Measurements from ENCODE around the gene CEP97. TPM values are rescaled to one million over a fixed set of nuclear protein-coding genes. Genes with fewer than 3 reads are reported as not detected.
"Not testable (repeated sequence)": the region's sequence is repeated elsewhere in the genome, so short reads cannot be mapped to it uniquely, and the experiment has no call there.

Gene CEP97
- total RNA-seq, 2 experiments from 2014 or later, result 15.9 to 18.7 TPM

- DNase-seq (no peak), ATAC-seq (no peak)
- Mint-ChIP-seq H3K27ac (no peak overlapping the region), H3K4me3 (no peak overlapping the region), H3K36me3 (ENCODE audit: low read depth) (peaks cover 55% of the 10 kb centered on the region), H3K27me3 (no peaks in the 10 kb centered on the region), H3K4me1 (ENCODE audit: low read depth) (peaks cover 8% of the 10 kb centered on the region), H3K9me3 (no peaks in the 10 kb centered on the region)
- POLR2A ChIA-PET, result no interaction called here
- no peak for TF ChIP-seq CTCF (IDR thresholded peaks at IDR 0.05)
- CTCF ChIA-PET, result no interaction called here
- intact Hi-C loops (cut with micrococcal nuclease), result no loop called here
These were observed 33.8 kb downstream of the CEP97 start for GRCh38 chr3:101758224-101758623.

GRCh38 chr3:101762041-101762646 is 37.7 kb downstream of the CEP97 start:
- ATAC-seq, result no peak
- ChIA-PET CTCF (no interaction called here), POLR2A (no interaction called here)
- Mint-ChIP-seq H3K4me1 (ENCODE audit: low read depth) (peaks cover 8% of the 10 kb centered on the region), H3K27me3 (no peaks in the 10 kb centered on the region), H3K36me3 (ENCODE audit: low read depth) (peaks cover 48% of the 10 kb centered on the region), H3K9me3 (no peaks in the 10 kb centered on the region), H3K4me3 (no peak overlapping the region), H3K27ac (no peak overlapping the region)
- intact Hi-C loops (cut with micrococcal nuclease), result no loop called here
- no peak for DNase-seq
- TF ChIP-seq CTCF (IDR thresholded peaks at IDR 0.05), result no peak

- Mint-ChIP-seq H3K27ac (peak overlapping the region; percentile 98), H3K4me3 (peak overlapping the region; percentile 85), H3K4me1 (ENCODE audit: low read depth) (peaks cover 39% of the 10 kb centered on the region)
- POLR2A ChIA-PET, result interaction anchor here (0.6 to 1.6 kb wide), 2 partner anchors 9 to 45 kb away, joined by 3 read pairs; no protein-coding TSS in a partner anchor
- ATAC-seq; DNase-seq; H3K36me3 Mint-ChIP-seq (ENCODE audit: low read depth); H3K9me3 Mint-ChIP-seq; H3K27me3 Mint-ChIP-seq: not testable (repeated sequence)
- CTCF ChIA-PET, result interaction anchor here (0.9 kb wide), 1 partner anchor 10 kb away, joined by 3 read pairs; no protein-coding TSS in a partner anchor
- intact Hi-C loops (cut with micrococcal nuclease), result loop anchor here (5.0 kb wide), 1 partner anchor 91 kb away; the partner anchor contains the start of gene RPL24
These were observed 53.4 kb downstream of the CEP97 start for GRCh38 chr3:101777745-101778281.

GRCh38 chr3:101778385-101779046 is 54.1 kb downstream of the CEP97 start:
- Mint-ChIP-seq H3K36me3 (ENCODE audit: low read depth) (peaks cover 12% of the 10 kb centered on the region), H3K4me1 (ENCODE audit: low read depth) (peaks cover 41% of the 10 kb centered on the region), H3K27ac (peak overlapping the region; percentile 98), H3K27me3 (no peaks in the 10 kb centered on the region), H3K9me3 (no peaks in the 10 kb centered on the region), H3K4me3 (peak overlapping the region; percentile 85)
- CTCF ChIA-PET, result interaction anchor here (0.7 to 3.1 kb wide), 5 partner anchors 10 to 98 kb away, joined by 3 to 13 read pairs (median 3); no protein-coding TSS in a partner anchor
- TF ChIP-seq CTCF (IDR thresholded peaks at IDR 0.05), result no peak
- ATAC-seq (no peak), DNase-seq (no peak)
- intact Hi-C loops (cut with micrococcal nuclease), result loop anchor here (5.0 kb wide), 1 partner anchor 91 kb away; the partner anchor contains the start of gene RPL24
- POLR2A ChIA-PET, result interaction anchor here (0.7 to 1.4 kb wide), 7 partner anchors 9 to 101 kb away, joined by 3 to 5 read pairs (median 3); partner anchors contain the start of genes NFKBIZ and RPL24

- ATAC-seq (peak; percentile 91), DNase-seq (peak; percentile 97)
- Mint-ChIP-seq H3K4me3 (peak within 1 kb of the TSS; percentile 85), H3K36me3 (ENCODE audit: low read depth) (peaks cover 18% of the 10 kb centered on the region), H3K27ac (peak within 1 kb of the TSS; percentile 98), H3K27me3 (no peaks in the 10 kb centered on the region), H3K4me1 (ENCODE audit: low read depth) (peaks cover 48% of the 10 kb centered on the region), H3K9me3 (no peaks in the 10 kb centered on the region)
- intact Hi-C loops (cut with micrococcal nuclease), result loop anchor here (5.0 kb wide), 1 partner anchor 92 kb away; the partner anchor contains the start of gene RPL24
- no peak for TF ChIP-seq CTCF (IDR thresholded peaks at IDR 0.05)
- CTCF ChIA-PET, result interaction anchor here (0.7 to 3.1 kb wide), 7 partner anchors 10 to 99 kb away, joined by 3 to 13 read pairs (median 3); no protein-coding TSS in a partner anchor
- POLR2A ChIA-PET, result interaction anchor here (0.7 to 1.7 kb wide), 11 partner anchors 9 to 101 kb away, joined by 3 to 5 read pairs (median 3); partner anchors contain the start of genes NFKBIZ and RPL24
These were observed 54.8 kb downstream of the CEP97 start, which contains the start of gene NXPE3 for GRCh38 chr3:101779047-101779821. TSS of gene NXPE3 (plus strand) at chr3:101779211. CDS start at chr3:101785597, 6,386 bp downstream.

Measured in activated CD8-positive, alpha-beta T cell treated with anti-CD3 and anti-CD28 coated beads for 36 hours (primary cell).